ENCODE measurements around the gene MEG3.

Gene MEG3

GRCh38 chr14:100779691-100780080 is 46.2 kb upstream of the MEG3 start:
- no peak for DNase-seq (ENCODE audit: low spot score)
- no peak for TF ChIP-seq CTCF (IDR thresholded peaks at IDR 0.05; ENCODE audit: borderline replicate concordance, control extremely low read depth, extremely low read depth, insufficient read depth, missing control alignments)
- in situ Hi-C loops (cut with MboI; ENCODE audit: low sequenced_read_pairs, unreplicated experiment): no loop called here

DNA sequence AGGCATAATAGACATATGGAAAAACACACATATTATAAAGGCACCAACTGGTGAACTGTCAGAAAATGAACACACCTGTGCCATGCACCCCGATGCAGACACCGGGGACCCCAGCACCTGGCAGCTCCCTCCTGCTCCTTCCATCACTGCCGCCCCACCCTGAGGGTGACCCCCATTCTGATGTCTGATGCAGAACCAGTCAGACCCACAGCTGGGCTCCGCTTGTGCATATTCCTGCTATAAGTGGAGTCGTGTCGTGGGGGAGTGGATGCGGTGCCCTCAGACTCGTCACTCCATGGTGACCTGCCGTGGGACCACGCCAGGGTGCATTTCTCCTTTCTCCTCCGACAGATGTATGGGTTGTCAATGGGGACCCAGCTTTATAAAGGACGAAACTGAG is 45.7 kb upstream of the MEG3 start:
- TF ChIP-seq CTCF (IDR thresholded peaks at IDR 0.05; ENCODE audit: borderline replicate concordance, control extremely low read depth, extremely low read depth, insufficient read depth, missing control alignments): no peak
- in situ Hi-C loops (cut with MboI; ENCODE audit: low sequenced_read_pairs, unreplicated experiment): no loop called here
- DNase-seq (ENCODE audit: low spot score): no peak

DNA sequence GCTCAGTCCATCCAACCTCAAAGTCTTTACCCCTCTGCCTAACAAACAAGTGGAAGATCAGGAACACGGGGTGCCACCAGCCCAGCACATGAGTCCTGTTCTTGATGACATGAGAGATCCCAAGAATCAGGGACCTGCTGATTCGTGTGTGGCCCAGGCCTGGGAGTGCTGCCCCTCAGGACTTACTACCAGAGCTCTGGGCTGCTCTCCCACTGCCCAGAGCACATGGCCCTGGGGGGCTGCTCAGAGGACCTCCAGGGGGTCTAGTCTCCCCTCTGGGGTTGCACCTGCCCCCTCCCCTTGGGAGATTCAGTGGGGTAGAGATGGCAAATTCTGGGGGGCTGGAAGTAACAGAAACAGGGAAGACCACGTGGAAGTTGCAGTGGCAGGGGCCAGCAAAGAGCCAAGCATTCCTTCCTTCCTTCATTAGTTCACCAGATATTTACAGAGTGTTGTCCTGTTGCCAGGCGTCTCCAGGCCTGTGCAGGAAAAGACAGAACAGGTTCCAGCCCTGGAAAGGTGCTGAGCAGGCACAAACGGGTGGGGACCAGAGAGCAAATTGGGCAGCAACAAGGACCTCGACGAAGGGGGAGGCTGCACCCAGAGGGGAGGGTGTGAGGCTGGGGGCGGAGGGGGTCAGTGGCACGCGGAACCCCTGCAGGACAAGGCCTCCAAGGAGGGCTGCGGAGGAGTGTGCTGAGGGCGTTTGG is 45.1 kb upstream of the MEG3 start:
- DNase-seq (ENCODE audit: low spot score): no peak
- in situ Hi-C loops (cut with MboI; ENCODE audit: low sequenced_read_pairs, unreplicated experiment): no loop called here
- TF ChIP-seq CTCF (IDR thresholded peaks at IDR 0.05; ENCODE audit: borderline replicate concordance, control extremely low read depth, extremely low read depth, insufficient read depth, missing control alignments): no peak

DNA sequence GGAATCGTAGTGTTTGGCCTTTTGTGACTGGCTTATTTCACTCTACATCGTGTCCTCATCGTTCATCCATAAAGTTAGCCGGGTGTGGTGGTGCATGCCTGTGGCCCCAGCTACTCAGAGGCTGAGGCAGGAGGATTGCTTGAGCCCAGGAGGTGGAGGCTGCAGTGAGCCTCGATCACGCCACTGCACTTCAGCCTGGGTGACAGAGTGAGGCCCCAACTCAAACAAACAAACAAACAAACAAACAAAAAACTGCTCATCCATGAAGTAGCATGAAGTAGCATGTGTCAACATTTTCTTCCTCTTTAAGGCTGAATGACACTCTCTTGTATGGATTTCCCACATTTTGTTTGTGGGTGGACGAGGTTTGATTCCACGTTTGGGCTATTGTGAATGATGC is 44.0 kb upstream of the MEG3 start:
- in situ Hi-C loops (cut with MboI; ENCODE audit: low sequenced_read_pairs, unreplicated experiment): no loop called here
- no peak for TF ChIP-seq CTCF (IDR thresholded peaks at IDR 0.05; ENCODE audit: borderline replicate concordance, control extremely low read depth, extremely low read depth, insufficient read depth, missing control alignments)
- DNase-seq (ENCODE audit: low spot score): no peak

DNA sequence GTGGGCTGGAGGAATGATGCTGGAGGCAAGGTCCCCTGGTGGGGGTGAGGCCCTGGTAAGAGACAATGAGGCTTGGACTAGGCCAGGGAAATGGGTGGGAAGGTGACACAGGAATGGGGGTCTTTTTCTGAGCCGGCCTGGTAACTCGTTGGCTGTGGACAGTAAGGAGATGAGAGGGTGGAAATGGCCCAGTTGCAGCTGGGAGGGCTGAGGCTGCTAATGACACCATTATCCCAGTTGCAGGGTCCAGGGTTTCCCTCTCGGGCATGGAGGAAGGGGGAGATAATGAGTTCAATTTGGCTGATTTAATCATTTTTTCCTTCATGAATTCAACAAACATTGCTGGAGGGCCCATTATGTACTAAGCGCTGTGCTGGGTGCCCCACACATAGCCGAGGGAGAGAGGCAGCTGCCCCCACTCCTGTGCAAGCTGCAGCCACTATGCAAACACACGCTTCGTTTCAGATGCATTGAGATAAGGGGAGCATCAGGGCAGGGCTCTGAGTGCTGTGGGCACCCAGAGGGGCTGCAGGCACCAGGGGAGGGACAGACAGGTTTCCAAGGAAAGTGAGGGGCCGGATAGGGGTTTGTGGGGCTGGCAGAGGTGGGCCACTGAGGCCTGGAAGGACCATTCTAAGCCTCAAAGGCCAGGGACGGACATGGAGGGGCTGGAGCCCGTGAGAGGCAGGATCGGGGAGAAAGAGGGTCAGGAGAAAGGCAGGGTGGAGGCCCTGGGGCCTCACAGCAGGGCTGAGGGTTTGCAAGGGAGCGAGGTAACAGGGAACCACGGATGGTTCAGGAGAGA is 43.2 kb upstream of the MEG3 start:
- in situ Hi-C loops (cut with MboI; ENCODE audit: low sequenced_read_pairs, unreplicated experiment): no loop called here
- no peak for TF ChIP-seq CTCF (IDR thresholded peaks at IDR 0.05; ENCODE audit: borderline replicate concordance, control extremely low read depth, extremely low read depth, insufficient read depth, missing control alignments)
- no peak for DNase-seq (ENCODE audit: low spot score)

GRCh38 chr14:100783630-100784370 is 42.1 kb upstream of the MEG3 start:
- DNase-seq (ENCODE audit: low spot score): no peak
- in situ Hi-C loops (cut with MboI; ENCODE audit: low sequenced_read_pairs, unreplicated experiment): no loop called here
- TF ChIP-seq CTCF (IDR thresholded peaks at IDR 0.05; ENCODE audit: borderline replicate concordance, control extremely low read depth, extremely low read depth, insufficient read depth, missing control alignments): no peak

Measured in GM13976 (cell line).